ENCODE measurements around the gene PPIA. TPM values are rescaled to one million over a fixed set of nuclear protein-coding genes. Genes with fewer than 3 reads are reported as not detected.

PPIA gene
- total and polyA plus RNA-seq, 8 donors: 218 to 3,648 (median 1,077) TPM

Other genes starting within 250 kb of the PPIA start
- gene DDX56, start 222.8 kb upstream of the PPIA start, total RNA-seq: 10 to 100 TPM; 35.6 to 95.1 (median 47.4) TPM
- 10 to 100 TPM; 40.9 to 98.7 (median 63.7) TPM for gene DDX56, start 222.8 kb upstream of the PPIA start, polyA plus RNA-seq
- gene TMED4, start 214.4 kb upstream of the PPIA start, total RNA-seq: 100 to 1,000 TPM in 4 of 5 donors, 10 to 100 TPM in 1; 60.7 to 235 (median 111) TPM
- gene TMED4, start 214.4 kb upstream of the PPIA start, polyA plus RNA-seq: 10 to 100 TPM; 13.4 to 36.1 (median 24.5) TPM
- gene OGDH, start 190.1 kb upstream of the PPIA start, total RNA-seq: 10 to 100 TPM; 21.6 to 92.0 (median 56.5) TPM
- 10 to 100 TPM; 19.8 to 31.8 (median 30.8) TPM for gene OGDH, start 190.1 kb upstream of the PPIA start, polyA plus RNA-seq
- 100 to 1,000 TPM in 1 of 5 donors, 10 to 100 TPM in 4; 14.5 to 108 (median 45.1) TPM for gene ZMIZ2, start 47.8 kb upstream of the PPIA start, total RNA-seq
- 10 to 100 TPM; 18.0 to 32.3 (median 26.8) TPM for gene ZMIZ2, start 47.8 kb upstream of the PPIA start, polyA plus RNA-seq
- 100 to 1,000 TPM in 3 of 5 donors, 10 to 100 TPM in 2; 32.4 to 194 (median 139) TPM for gene H2AZ2, start 51.4 kb downstream of the PPIA start, total RNA-seq
- 100 to 1,000 TPM in 1 of 3 donors, 10 to 100 TPM in 2; 85.7 to 111 (median 98.0) TPM for gene H2AZ2, start 51.4 kb downstream of the PPIA start, polyA plus RNA-seq
- gene PURB, start 88.8 kb downstream of the PPIA start, total RNA-seq: 10 to 100 TPM in 4 of 5 donors, 1 to 10 TPM in 1; 8.7 to 58.7 (median 20.4) TPM
- gene PURB, start 88.8 kb downstream of the PPIA start, polyA plus RNA-seq: 1 to 10 TPM; 4.7 to 6.8 (median 5.2) TPM
- 10 to 100 TPM in 1 of 5 donors, 1 to 10 TPM in 4; 1.7 to 16.7 (median 4.0) TPM for gene MYO1G, start 182.3 kb downstream of the PPIA start, total RNA-seq
- 1 to 10 TPM; 2.0 to 3.4 (median 3.2) TPM for gene MYO1G, start 182.3 kb downstream of the PPIA start, polyA plus RNA-seq
- gene CCM2, start 203.5 kb downstream of the PPIA start, total RNA-seq: 10 to 100 TPM in 4 of 5 donors, 1 to 10 TPM in 1; 1.8 to 31.7 (median 17.2) TPM
- 10 to 100 TPM; 33.1 to 39.0 (median 38.7) TPM for gene CCM2, start 203.5 kb downstream of the PPIA start, polyA plus RNA-seq